Loucy (cell line): ENCODE measurements around the gene PRDM2.
"Not testable (repeated sequence)": the region's sequence is repeated elsewhere in the genome, so short reads cannot be mapped to it uniquely, and the experiment has no call there.

Experiments used
- H2AFZ ChIP-seq: fragments of 200-600 bp; sonication (generic); 2 replicates; pipeline ENCODE4 v1.6.0; 2016; ENCODE audit warnings: antibody characterized with exemption, mild to moderate bottlenecking, low read length, moderate library complexity
- H3F3A ChIP-seq: fragments of 200-600 bp; 2 replicates; pipeline ENCODE4 v1.6.0; 2016; ENCODE audit warnings: antibody characterized with exemption, low read depth, mild to moderate bottlenecking
- H3K27me3 ChIP-seq: fragments of 200-600 bp; sonication (generic); 2 replicates; pipeline ENCODE4 v1.6.1; 2014; ENCODE audit warnings: low read length, mild to moderate bottlenecking; ENCODE audit not compliant: insufficient read depth, poor library complexity, severe bottlenecking
- H3K36me3 ChIP-seq: fragments of 200-600 bp; sonication (generic); 2 replicates; pipeline ENCODE4 v1.6.1; 2016; ENCODE audit warnings: low read length; ENCODE audit not compliant: insufficient read depth
- H3K4me1 ChIP-seq: fragments of 200-600 bp; sonication (generic); 2 replicates; pipeline ENCODE4 v1.5.1; 2014; ENCODE audit warnings: low read length, mild to moderate bottlenecking; ENCODE audit not compliant: insufficient read depth, poor library complexity, severe bottlenecking
- H3K4me2 ChIP-seq: fragments of 200-600 bp; sonication (generic); 2 replicates; pipeline ENCODE4 v1.6.0; 2014; ENCODE audit warnings: antibody characterized with exemption, low read length, low read depth, mild to moderate bottlenecking; ENCODE audit not compliant: poor library complexity, severe bottlenecking
- H3K4me3 ChIP-seq: fragments of 200-600 bp; sonication (generic); 2 replicates; pipeline ENCODE4 v1.5.1; 2014; ENCODE audit warnings: low read length, mild to moderate bottlenecking, mixed read lengths; ENCODE audit not compliant: poor library complexity, severe bottlenecking
- H3K79me2 ChIP-seq: fragments of 200-600 bp; sonication (generic); 2 replicates; pipeline ENCODE4 v1.6.1; 2014; ENCODE audit warnings: low read length; ENCODE audit not compliant: insufficient read depth
- H3K9ac ChIP-seq: fragments of 200-600 bp; sonication (generic); 2 replicates; pipeline ENCODE4 v1.6.0; 2014; ENCODE audit warnings: mild to moderate bottlenecking, low read depth, low read length, moderate library complexity; ENCODE audit not compliant: poor library complexity, severe bottlenecking
- H3K9me2 ChIP-seq: fragments of 200-600 bp; sonication (generic); replicated peaks from 2 replicates; pipeline ENCODE4 v1.6.1; 2016; ENCODE audit warnings: low read depth, low read length, mixed read lengths
- H3K9me3 ChIP-seq: fragments of 200-600 bp; sonication (generic); 2 replicates; pipeline ENCODE4 v1.6.1; 2014; ENCODE audit warnings: mild to moderate bottlenecking, antibody characterized with exemption, low read length, low read depth; ENCODE audit not compliant: insufficient read depth
- H4K20me1 ChIP-seq: fragments of 200-600 bp; sonication (generic); 2 replicates; pipeline ENCODE4 v1.6.0; 2014; ENCODE audit warnings: antibody characterized with exemption, low read length, mild to moderate bottlenecking; ENCODE audit not compliant: insufficient read depth, poor library complexity, severe bottlenecking
- EZH2phosphoT487 ChIP-seq: fragments of 200-600 bp; IDR thresholded peaks from 2 replicates; pipeline ENCODE4 v1.6.1; 2018; ENCODE audit warnings: antibody characterized with exemption, mild to moderate bottlenecking, moderate library complexity, borderline replicate concordance
- TF ChIP-seq, protein P1 (sequence below): fragments of 200-600 bp; sonication (generic); conservative IDR thresholded peaks from 2 replicates; pipeline ENCODE4 v1.5.1; 2014; ENCODE audit warnings: mild to moderate bottlenecking, antibody characterized with exemption, low read length

The PRDM2 gene

DNA sequence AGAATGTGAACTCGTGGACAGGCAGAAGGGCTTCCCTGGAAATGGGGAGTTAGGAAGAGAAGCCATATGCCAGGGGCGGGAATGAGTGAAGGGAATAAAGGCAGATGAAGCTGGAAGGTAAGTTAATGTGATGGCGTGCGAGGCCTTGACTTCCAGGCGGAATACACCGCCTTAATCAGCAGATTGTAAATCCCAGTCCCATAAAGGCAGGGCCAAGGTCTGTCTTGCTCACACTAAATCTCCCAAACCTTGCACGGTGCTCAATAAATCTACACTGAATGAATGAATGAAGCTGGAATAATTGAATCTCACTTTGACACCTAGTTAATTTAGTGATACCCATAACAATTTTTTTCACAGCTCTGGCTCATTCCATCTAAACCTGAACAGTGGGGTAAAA is 16.8 kb upstream of the PRDM2 start:
- no peaks in the 10 kb centered on the region for H3K9me2 ChIP-seq
- no peak overlapping the region for H3K4me2 ChIP-seq
- H3K27me3 ChIP-seq: no peaks in the 10 kb centered on the region
- no peaks in the 10 kb centered on the region for H3K79me2 ChIP-seq
- no peak overlapping the region for H3K9ac ChIP-seq
- H3K4me3 ChIP-seq: no peak overlapping the region
- no peaks in the 10 kb centered on the region for H3K4me1 ChIP-seq
- H3K9me3 ChIP-seq: no peaks in the 10 kb centered on the region
- TF ChIP-seq, protein P1, sequence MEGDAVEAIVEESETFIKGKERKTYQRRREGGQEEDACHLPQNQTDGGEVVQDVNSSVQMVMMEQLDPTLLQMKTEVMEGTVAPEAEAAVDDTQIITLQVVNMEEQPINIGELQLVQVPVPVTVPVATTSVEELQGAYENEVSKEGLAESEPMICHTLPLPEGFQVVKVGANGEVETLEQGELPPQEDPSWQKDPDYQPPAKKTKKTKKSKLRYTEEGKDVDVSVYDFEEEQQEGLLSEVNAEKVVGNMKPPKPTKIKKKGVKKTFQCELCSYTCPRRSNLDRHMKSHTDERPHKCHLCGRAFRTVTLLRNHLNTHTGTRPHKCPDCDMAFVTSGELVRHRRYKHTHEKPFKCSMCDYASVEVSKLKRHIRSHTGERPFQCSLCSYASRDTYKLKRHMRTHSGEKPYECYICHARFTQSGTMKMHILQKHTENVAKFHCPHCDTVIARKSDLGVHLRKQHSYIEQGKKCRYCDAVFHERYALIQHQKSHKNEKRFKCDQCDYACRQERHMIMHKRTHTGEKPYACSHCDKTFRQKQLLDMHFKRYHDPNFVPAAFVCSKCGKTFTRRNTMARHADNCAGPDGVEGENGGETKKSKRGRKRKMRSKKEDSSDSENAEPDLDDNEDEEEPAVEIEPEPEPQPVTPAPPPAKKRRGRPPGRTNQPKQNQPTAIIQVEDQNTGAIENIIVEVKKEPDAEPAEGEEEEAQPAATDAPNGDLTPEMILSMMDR: no peak
- TF ChIP-seq EZH2phosphoT487: no peak
- no peaks in the 10 kb centered on the region for H3F3A ChIP-seq
- H4K20me1 ChIP-seq: no peaks in the 10 kb centered on the region
- H3K36me3 ChIP-seq: no peaks in the 10 kb centered on the region
- no peak overlapping the region for H2AFZ ChIP-seq

DNA sequence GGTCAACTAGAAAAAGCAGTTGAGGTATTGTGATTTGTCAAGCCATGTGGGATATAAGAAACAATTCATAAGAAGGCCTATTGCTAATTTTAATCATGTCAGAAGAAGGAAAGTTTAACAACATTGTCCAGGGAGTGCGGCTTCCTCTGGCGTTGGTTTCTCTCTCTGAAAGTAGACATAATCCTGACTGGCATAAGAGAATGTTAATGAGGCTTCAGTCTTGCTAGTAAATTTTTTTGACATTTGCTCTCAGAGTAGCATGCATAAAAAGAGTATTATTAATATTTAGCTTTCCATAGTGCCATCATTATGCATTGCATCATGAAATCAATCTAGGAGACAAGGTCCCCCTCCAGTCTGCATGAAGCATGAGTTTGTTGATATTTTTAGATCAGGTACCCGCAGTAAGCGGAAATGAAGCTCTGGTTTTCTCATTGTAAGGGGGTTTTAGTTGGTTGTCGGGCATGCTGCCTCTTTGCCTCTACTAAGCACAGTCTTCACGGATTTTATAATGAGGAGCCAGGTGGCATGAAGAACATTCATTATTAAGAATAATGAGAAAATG is 12.8 kb upstream of the PRDM2 start:
- Histone ChIP-seq H3K4me2 (no peak overlapping the region), H3K9me3 (no peaks in the 10 kb centered on the region), H3K9ac (no peak overlapping the region), H3K79me2 (no peaks in the 10 kb centered on the region), H3F3A (no peaks in the 10 kb centered on the region), H3K9me2 (no peaks in the 10 kb centered on the region), H4K20me1 (no peaks in the 10 kb centered on the region), H2AFZ (no peak overlapping the region), H3K4me3 (no peak overlapping the region), H3K4me1 (no peaks in the 10 kb centered on the region), H3K27me3 (no peaks in the 10 kb centered on the region), H3K36me3 (no peaks in the 10 kb centered on the region)
- TF ChIP-seq, protein P1: no peak
- no peak for TF ChIP-seq EZH2phosphoT487

DNA sequence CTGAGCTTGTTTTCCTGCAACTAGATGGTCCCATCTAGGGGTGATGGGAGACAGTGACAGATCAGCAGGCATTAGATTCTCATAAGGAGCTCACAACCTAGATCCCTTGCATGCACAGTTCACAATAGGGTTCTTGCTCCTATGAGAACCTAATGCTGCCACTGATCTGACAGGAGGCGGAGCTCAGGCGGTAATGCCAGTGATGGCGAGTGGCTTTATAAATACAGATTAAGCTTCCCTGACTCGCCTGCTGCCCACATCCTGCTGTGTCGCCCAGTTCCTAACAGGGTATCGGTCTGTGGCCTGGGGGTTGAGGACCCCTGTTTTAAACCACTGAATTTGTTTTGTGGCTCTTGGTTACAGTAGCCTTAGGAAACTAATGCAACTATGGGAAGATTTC is 6.9 kb upstream of the PRDM2 start:
- peak overlapping the region; percentile 46 for H3K4me3 ChIP-seq
- H3K4me2 ChIP-seq: peak overlapping the region; percentile 59
- H3K9me2 ChIP-seq, H3K27me3 ChIP-seq, H3K9ac ChIP-seq, H3K79me2 ChIP-seq, H3K36me3 ChIP-seq, H2AFZ ChIP-seq, H3F3A ChIP-seq, H3K4me1 ChIP-seq, H4K20me1 ChIP-seq, H3K9me3 ChIP-seq: not testable (repeated sequence)

DNA sequence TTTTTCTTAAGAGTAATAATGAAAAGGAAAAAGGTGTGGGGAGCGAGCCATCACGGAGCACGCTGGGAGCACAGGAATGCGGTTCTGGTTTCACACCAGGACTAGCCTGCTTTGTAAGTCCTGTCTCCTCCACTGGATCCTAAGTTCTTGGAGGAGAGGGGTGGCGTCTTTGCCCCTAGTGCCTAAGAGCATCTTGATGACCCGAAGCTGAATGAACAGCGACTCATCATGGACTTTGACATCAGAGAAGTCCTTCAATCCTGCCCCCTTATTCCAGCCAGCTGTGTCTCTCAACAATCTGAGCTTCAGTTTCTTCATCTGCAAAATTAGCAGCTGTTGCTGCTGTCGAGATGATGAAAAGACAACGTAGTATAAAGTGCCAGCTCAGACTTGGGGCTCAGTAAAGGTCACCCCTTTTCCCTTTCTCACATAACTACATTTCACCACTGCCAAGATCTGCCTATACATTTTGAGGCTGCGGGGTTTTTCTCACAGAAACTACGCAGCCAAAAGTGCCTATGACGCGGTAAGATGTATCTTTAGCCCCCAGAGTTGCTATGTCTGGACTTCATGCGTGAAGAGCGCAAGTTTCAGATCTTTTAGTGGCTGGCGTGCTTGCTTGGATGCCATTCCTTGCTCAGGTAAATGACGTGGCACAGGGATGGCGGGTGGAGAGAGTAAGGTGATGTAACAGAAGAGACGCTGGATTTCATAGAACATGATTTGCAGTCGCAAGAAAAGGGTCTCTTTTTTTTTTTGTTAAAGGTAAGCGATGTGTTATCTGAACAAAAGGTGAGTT is 4.9 kb upstream of the PRDM2 start:
- no peaks in the 10 kb centered on the region for H3K9me2 ChIP-seq
- no peaks in the 10 kb centered on the region for H3K36me3 ChIP-seq
- no peak overlapping the region for H2AFZ ChIP-seq
- H3K9ac ChIP-seq: no peak overlapping the region
- H3K9me3 ChIP-seq: no peaks in the 10 kb centered on the region; the same call in 1 of the 2 replicates
- H3K79me2 ChIP-seq: peaks cover 13% of the 10 kb centered on the region; the same call in 1 of the 2 replicates
- H3K27me3 ChIP-seq: no peaks in the 10 kb centered on the region
- no peaks in the 10 kb centered on the region for H3F3A ChIP-seq
- no peaks in the 10 kb centered on the region for H4K20me1 ChIP-seq
- TF ChIP-seq, protein P1: no peak
- no peak for TF ChIP-seq EZH2phosphoT487
- no peak overlapping the region for H3K4me2 ChIP-seq
- H3K4me3 ChIP-seq: no peak overlapping the region
- H3K4me1 ChIP-seq: peaks cover 14% of the 10 kb centered on the region
